Activated CD8-positive, alpha-beta memory T cell treated with anti-CD3 and anti-CD28 coated beads for 4 hours (primary cell): ENCODE data around the gene CALML3.

Experiments used
- DNase-seq, 2 donors: peaks; one replicate each; pipeline ENCODE4 v3.0.0-alpha.2; 2020; ENCODE audit warnings: low read depth in 2 of 2

The CALML3 gene

DNA sequence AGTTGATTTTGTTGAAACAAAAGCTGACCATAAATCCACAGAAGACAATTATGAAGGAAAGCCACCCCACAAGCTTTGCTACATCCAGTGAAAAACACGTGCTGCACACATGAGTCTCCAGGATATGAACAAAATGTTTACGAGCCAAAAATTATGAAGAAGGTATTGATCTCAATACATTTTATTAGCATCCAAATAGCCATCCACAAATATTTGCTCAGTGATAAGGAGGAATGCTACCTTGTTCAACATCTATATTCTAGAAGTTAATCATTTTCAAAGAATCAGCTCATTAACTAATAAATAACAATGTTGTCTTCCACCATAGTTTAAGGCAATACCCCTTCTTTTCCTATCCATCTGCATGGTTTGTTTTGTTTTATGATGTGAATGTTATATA lies 42.7 kb downstream of the CALML3 start:
- DNase-seq = no peak

DNA sequence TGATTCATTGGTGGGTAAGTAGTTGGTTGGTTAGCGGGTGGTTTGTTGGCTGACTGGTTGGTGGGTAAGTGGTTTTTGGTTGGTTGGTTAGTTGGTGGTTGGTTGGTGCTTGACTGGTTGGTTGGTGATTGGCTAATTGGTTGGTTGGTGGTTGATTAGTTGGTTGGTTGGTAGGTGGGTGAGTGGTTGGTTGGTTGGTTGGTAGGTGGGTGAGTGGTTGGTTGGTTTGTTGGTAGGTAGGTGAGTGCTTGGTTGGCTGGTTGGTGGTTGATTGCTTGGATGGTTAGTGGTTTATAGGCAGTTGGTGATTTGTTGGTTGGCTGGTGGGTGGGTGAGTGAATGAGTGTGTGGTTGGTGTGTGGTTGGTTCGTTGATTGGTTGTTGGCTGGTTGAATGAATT lies 44.2 kb downstream of the CALML3 start:
- no peak for DNase-seq

DNA sequence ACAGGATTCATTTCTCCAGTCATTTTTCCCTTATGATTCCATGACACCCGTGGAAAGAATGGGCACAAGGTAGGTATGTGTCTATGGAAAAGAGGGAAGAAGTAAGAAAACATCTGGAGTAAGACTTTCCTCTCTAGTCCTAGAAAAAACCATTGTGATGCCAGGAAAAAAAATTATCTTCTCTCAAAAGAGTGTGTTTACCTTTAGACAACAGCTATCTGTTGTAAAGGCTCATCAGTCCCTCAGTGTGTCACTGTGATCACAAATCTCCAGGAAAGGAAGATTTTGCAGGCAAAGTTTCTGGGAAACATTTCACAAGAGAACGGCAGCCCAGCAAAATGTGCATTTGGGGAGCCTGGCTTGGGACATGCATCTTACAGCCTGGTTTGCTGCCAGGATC lies 44.8 kb downstream of the CALML3 start:
- DNase-seq = no peak

DNA sequence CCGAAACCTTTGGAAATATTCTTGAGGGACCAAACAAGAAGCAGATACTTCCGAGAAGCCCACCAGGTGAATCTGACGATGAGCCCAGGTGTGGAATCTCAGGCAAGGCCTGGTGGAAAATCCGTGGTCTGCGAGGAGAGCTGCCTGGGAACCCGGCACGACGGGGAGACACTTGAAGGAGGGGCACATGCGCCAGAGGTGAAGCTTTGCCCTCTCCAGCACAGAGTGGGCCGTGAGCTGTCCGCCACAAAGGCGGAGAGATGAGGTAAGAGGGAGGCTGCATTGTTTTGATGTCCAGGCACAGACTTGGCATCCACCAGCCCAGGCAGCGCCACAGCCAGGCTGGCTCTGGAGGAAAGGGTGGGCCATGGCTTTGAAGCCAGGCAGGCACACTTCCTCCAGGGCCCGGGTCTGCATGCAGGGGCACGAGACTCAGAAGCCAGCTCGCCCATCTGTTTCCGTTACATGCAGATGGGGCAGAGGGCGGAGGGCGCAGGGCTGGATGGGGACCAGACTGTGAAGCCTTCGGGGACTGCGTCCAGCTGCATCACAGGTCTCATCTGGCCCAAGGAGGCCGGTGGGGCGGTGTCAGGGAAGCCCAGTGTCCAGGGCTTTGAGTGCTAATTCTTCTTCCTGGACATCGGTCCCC lies 45.4 kb downstream of the CALML3 start:
- no peak for DNase-seq

DNA sequence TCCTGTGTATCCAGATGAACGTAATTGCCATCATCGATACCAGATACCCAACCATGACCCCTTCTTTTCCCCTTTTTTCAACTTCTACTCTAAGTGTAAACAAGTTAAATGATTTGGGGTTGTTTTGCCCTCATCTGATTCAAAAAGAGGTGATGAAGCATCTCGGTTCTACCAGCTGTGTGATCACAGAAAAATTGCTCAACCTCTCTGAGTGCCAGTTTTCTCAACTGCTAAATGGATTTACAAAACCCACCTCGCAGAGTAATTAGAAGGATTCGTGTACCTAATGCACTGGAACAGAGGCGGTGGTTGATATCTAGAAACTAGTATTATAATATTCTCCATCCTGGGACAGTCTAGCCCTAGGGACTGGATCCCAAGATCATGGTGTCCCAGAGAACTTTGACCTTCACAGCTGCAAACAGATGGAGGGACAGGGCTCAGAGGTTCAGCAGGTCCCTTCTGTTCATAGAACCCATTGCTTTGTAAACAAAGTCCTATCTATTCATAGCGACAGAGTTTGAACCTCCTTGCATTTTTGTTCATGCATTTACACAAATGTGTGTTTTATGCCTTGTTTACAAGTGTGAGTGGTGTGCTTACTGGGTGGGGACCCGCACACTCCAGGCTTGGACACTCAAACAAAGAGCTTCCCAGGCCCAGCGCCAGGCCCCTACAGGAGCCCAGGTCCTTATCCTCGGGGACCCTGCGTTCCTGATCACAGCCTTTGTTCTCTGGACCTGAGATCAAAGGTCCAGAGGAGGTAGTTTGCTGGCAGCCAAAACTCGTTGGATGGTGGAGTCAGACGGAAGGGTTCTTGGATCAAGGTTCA lies 46.4 kb downstream of the CALML3 start:
- DNase-seq = no peak

DNA sequence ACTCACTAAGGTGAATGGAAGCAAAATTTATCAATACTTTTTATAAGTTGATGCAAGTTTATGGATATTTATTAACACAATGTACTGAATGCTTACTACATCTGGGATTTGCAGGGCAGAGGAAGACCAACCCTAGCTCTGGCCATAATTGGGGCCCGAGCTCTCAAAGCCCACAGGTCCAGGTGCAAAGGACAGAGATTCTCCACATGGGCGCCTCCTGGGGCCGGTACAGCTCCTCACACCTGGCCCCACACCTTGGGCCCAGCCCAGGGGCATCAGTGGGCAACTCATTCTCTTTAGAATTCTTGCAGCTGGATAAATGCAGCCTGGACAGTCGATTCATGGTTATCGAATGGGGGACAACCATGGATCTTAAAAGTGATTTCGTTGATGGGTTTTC lies 47.1 kb downstream of the CALML3 start:
- DNase-seq = no peak

DNA sequence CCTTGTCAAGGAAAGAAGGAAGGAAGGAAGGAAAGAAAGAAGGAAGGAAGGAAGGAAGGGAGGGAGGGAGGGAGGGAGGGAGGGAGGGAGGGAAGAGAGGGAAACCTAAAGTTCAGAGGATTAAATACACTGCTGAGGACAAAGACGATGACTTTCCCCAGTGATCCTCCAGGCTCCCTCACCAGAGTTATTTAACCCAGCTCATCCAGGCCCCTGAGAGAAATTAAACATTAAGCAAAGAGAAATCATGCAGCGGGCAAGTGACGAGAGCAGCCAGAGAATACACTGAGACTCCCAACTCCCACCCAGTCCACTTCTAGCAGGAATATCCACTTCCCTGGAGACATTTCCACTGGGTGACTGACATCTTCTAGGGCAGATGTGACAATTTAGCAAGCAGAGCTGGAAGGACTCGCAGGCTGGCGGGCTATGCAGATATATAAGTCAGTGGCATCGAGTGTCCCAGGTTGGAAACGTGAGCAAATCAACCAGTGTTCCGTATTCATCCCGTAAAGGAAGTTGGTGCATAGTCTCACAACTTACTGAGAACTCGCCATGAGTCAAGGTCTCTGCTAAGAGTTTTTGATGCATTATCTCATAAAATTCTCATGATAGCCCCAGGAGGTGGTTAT lies 48.7 kb downstream of the CALML3 start:
- DNase-seq = no peak

DNA sequence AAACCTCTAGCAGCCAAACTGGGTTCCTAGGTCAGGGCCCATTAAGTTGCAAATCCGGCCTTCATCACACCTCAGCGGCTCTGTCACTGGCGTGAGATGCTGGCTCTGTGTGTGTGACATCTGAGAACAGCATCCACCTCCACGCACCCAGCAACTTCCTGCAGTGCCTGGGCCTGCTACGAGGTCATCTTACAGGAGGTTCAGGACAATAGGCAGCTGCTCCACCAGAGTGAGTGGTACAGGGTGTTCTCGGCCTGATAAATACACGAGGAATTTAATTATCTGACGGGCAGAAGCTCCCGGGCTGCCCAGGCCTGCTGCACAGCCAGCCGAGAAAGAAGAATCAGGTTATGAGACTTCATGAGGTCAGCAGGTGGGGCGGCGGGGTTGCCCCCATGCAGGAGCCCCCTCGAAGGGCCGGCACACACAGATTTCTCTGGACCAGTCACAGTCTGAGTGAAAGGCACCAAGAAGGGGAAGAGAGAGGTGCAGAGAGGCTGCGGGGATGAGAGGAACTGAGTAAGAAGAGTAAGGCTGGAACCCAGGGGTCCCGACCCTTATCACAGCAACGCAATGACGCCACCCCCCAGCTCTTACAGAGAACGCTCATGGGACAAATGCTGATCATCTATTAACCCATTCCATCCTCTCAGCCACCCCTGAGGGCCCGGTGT lies 49.3 kb downstream of the CALML3 start:
- no peak for DNase-seq

DNA sequence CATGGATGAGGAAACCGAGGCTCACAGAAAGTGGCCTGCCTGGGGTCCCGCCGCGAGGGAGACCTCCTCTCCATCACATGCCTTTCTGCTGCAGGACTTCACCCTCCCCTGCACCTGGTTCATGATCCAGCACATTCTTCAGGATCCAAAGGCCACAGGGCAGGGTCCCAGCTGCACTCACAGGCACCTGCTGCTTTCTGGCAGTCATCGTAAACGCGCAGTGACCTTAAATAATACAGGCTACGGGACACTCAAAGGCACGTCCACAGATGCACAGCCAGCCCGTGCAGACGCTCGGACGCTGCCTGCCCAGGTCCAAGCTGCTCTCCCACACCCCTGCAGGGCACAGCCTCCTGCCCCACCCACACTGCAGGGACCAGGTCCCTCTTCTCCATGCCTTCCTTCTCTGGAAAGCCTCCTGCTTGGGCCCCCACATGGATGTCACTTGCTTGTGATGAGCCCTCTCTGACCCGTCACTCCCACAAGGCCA lies 49.9 kb downstream of the CALML3 start:
- DNase-seq = no peak

DNA sequence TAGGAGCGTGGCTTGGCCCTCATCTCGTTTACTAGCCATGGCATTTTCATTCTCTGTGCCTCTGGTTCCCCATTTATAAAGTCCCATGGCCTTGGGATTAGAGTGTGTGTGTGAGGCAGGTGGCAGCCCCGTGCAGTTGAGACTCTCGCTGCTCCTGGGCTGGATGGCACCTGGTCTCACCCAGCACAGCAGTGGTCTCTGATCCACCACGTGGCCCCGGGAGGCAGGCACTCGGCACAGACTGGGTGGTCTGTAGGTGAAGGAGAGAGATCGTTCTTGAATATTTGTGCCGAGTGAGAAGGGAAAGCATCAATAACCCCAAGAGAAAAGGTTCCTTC lies 50.4 kb downstream of the CALML3 start:
- no peak for DNase-seq

DNA sequence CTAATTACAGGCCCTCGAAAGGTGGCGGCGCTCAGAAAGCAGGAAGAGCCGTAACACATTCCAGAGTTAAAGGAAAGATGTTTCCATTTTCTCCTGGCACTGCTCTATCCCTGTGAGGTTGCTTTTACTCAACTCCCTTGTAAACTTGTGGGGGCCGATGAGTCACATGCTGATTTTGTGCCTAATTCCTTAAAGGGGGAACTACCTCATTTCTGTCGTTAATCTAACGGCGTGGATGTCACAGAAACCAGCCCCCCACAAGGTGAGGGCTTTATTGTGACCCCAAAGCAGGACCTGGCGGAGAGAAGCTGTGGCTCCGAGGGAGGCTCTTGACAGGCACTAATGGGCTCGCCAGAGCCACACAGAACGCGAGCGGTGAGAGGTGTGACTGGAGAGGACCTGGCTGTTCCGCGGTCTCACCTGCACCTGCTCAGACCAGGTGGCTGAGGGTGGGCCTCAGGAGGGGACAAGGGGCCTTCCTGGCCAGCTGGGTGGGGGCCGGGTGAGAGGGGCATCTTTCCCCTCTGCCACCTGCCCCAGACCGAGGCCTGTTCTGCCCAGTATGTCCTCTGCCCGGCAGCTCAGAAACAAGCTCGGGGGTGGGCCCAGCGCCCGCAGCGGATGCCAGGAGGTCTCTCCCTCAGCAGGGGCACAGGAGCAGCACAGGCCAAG lies 50.9 kb downstream of the CALML3 start:
- no peak for DNase-seq

DNA sequence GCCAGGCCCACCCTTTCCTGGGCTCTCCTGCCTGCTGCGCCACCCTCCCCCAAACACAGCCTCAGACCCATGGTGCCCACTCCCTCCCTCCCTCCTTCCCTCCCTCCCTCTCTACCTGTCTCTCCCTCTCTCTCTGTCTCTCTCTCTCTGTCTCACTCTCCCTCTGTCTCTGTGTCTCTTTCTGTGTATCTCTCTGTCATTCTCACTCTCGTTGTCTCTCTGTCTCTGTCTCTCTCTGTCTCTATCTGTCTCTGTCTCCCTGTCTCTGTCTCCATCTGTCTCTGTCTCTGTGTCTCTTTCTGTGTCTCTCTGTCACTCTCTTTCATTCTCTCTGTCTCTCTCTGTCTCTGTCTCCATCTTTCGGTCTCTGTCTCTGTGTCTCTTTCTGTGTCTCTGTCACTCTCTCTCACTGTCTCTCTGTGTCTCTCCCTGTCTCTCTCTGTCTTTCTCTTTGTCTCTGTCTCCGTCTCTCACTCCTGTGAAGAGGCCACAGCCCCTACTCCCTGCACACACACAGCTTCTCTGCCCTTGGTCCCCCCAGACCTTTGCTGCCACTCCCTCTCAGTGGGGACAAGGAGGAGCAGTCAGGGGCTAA lies 51.5 kb downstream of the CALML3 start:
- no peak for DNase-seq
